Measurements from ENCODE around the gene GSTM4.

GRCh38 chr1:109634771-109635750 is 20.8 kb upstream of the GSTM4 start:
- TF ChIP-seq CTCF (IDR thresholded peaks at IDR 0.05; ENCODE audit: insufficient read depth, low read length) (no peak), GABPA (IDR thresholded peaks at IDR 0.05; ENCODE audit: low read depth) (no peak)
